ENCODE data around the gene JDP2. TPM values are rescaled to one million over a fixed set of nuclear protein-coding genes. Genes with fewer than 3 reads are reported as not detected.

The JDP2 gene
- polyA plus RNA-seq, 1 of the 3 experiments (the other 2 are of a cell fraction) = 22.3 TPM

DNA sequence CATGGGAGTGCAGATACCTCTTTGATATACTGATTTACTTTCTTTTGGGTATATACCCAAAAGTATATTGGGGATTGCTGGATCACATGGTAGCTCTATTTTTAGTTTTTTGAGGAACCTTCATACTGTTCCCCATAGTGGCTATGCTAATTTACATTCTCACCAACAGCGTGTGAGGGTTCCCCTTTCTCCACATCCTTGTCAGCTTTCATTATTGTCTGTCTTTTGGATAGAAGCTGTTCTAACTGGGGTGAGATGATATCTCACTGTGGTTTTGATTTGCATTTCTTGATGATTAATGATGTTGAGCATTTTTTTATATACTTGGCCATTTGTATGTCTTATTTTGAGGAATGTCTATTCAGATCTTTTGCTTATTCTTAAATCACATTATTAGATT lies 44.1 kb upstream of the JDP2 start:
- H3K27ac ChIP-seq (ENCODE audit: low read depth in 2 of 2, low read length in 1 of 2) = no peak overlapping the region
- H3K36me3 ChIP-seq (replicated peaks in 1 of 2; ENCODE audit: control insufficient read depth in 1 of 2, insufficient read depth in 2 of 2, low read length in 1 of 2) = no peaks in the 10 kb centered on the region
- TF ChIP-seq MEF2A (IDR thresholded peaks at IDR 0.05; ENCODE audit: borderline replicate concordance, low read depth) (no peak), NRF1 (IDR thresholded peaks at IDR 0.05; ENCODE audit: low read depth, low read length) (no peak), TCF12 (IDR thresholded peaks at IDR 0.05) (no peak), GABPA (IDR thresholded peaks at IDR 0.05; ENCODE audit: low read depth) (no peak), POLR2AphosphoS5 (IDR thresholded peaks at IDR 0.05; ENCODE audit: low read depth, low read length) (no peak), SIN3A (IDR thresholded peaks at IDR 0.05; ENCODE audit: borderline replicate concordance, low read depth, low read length) (no peak), REST (IDR thresholded peaks at IDR 0.05; ENCODE audit: low read depth, low read length) (no peak)
- TF ChIP-seq, protein P1, sequence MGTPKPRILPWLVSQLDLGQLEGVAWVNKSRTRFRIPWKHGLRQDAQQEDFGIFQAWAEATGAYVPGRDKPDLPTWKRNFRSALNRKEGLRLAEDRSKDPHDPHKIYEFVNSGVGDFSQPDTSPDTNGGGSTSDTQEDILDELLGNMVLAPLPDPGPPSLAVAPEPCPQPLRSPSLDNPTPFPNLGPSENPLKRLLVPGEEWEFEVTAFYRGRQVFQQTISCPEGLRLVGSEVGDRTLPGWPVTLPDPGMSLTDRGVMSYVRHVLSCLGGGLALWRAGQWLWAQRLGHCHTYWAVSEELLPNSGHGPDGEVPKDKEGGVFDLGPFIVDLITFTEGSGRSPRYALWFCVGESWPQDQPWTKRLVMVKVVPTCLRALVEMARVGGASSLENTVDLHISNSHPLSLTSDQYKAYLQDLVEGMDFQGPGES (IDR thresholded peaks at IDR 0.05; ENCODE audit: low read depth, low read length) = no peak
- TF ChIP-seq, protein P2, sequence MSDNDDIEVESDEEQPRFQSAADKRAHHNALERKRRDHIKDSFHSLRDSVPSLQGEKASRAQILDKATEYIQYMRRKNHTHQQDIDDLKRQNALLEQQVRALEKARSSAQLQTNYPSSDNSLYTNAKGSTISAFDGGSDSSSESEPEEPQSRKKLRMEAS (IDR thresholded peaks at IDR 0.05; ENCODE audit: low read depth) = no peak
- no peak overlapping the region for H3K4me2 ChIP-seq
- no peaks in the 10 kb centered on the region; the same call in 1 of the 2 replicates for H3K27me3 ChIP-seq (ENCODE audit: insufficient read depth)
- no peak overlapping the region for H2AFZ ChIP-seq (ENCODE audit: low read depth)
- POLR2A ChIA-PET = no interaction called here
- CTCF ChIA-PET = interaction anchor here (0.7 to 1.2 kb wide), 3 partner anchors 13 to 295 kb away, joined by 3 read pairs; no protein-coding TSS in a partner anchor
- no peak for DNase-seq
- H3K9ac ChIP-seq = no peak overlapping the region
- H4K20me1 ChIP-seq (ENCODE audit: insufficient read depth) = no peaks in the 10 kb centered on the region
- H3K9me2 ChIP-seq = no peaks in the 10 kb centered on the region
- no peaks in the 10 kb centered on the region for H3K9me3 ChIP-seq
- WGBS (ENCODE audit: low lambda C conversion rate) = 48% methylated on average over 1 of the region's 1 CpG
- no peak overlapping the region for H3K4me3 ChIP-seq (ENCODE audit: low read depth in 2 of 2, low read length in 1 of 2)
- H3K79me2 ChIP-seq (ENCODE audit: insufficient read depth) = no peaks in the 10 kb centered on the region
- no peaks in the 10 kb centered on the region for H3F3A ChIP-seq (replicated peaks; ENCODE audit: insufficient read depth)
- no peaks in the 10 kb centered on the region for H3K4me1 ChIP-seq (ENCODE audit: control insufficient read depth in 1 of 2, insufficient read depth in 2 of 2, low read depth in 1 of 2, low read length in 1 of 2)

DNA sequence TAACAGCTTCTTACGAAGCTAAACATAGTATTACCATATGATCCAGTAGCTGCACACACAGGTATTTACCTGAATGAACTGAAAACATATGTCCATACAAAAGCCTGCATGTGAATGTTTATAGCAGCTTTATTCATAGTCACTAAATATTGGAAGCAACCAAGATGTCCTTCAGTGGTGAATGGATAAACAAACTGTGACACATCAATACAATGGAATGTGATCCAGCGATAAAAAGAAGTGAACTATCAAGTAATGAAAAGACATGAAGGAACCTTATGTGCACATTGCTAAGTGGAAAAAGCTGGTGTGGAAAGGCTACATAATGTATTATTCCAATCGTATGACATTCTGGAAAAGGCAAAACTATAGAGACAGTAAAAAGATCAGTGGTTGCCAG lies 38.1 kb upstream of the JDP2 start:
- no peaks in the 10 kb centered on the region for H3K9me2 ChIP-seq
- WGBS (ENCODE audit: low lambda C conversion rate) = 51% methylated on average over 3 of the region's 3 CpGs
- POLR2A ChIA-PET = no interaction called here
- TF ChIP-seq, protein P2 (IDR thresholded peaks at IDR 0.05; ENCODE audit: low read depth) = no peak
- TF ChIP-seq, protein P3, sequence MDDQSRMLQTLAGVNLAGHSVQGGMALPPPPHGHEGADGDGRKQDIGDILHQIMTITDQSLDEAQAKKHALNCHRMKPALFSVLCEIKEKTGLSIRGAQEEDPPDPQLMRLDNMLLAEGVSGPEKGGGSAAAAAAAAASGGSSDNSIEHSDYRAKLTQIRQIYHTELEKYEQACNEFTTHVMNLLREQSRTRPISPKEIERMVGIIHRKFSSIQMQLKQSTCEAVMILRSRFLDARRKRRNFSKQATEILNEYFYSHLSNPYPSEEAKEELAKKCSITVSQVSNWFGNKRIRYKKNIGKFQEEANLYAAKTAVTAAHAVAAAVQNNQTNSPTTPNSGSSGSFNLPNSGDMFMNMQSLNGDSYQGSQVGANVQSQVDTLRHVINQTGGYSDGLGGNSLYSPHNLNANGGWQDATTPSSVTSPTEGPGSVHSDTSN (IDR thresholded peaks at IDR 0.05) = no peak
- TF ChIP-seq ELF1 (IDR thresholded peaks at IDR 0.05) (no peak), FOXM1 (IDR thresholded peaks at IDR 0.05; ENCODE audit: low read depth) (no peak), SIN3A (IDR thresholded peaks at IDR 0.05; ENCODE audit: borderline replicate concordance, low read depth, low read length) (no peak), RFX5 (IDR thresholded peaks at IDR 0.05; ENCODE audit: low read length) (no peak), TEAD4 (IDR thresholded peaks at IDR 0.05; ENCODE audit: borderline replicate concordance, insufficient read depth) (no peak), TCF12 (IDR thresholded peaks at IDR 0.05) (no peak), EZH2phosphoT487 (IDR thresholded peaks at IDR 0.05; ENCODE audit: borderline replicate concordance, low read depth) (no peak), POLR2AphosphoS5 (IDR thresholded peaks at IDR 0.05; ENCODE audit: low read depth, low read length) (no peak)
- TF ChIP-seq, protein P4, sequence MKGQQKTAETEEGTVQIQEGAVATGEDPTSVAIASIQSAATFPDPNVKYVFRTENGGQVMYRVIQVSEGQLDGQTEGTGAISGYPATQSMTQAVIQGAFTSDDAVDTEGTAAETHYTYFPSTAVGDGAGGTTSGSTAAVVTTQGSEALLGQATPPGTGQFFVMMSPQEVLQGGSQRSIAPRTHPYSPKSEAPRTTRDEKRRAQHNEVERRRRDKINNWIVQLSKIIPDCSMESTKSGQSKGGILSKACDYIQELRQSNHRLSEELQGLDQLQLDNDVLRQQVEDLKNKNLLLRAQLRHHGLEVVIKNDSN (IDR thresholded peaks at IDR 0.05; ENCODE audit: borderline replicate concordance, low read depth) = no peak
- TF ChIP-seq, protein P1 (IDR thresholded peaks at IDR 0.05; ENCODE audit: low read depth, low read length) = no peak

More for the DNA sequence above, 38.1 kb upstream of the JDP2 start:
- Histone ChIP-seq H3K4me3 (ENCODE audit: low read depth in 2 of 2, low read length in 1 of 2) (no peak overlapping the region), H3K9me3 (no peaks in the 10 kb centered on the region), H3K4me1 (ENCODE audit: control insufficient read depth in 1 of 2, insufficient read depth in 2 of 2, low read depth in 1 of 2, low read length in 1 of 2) (peaks cover 0 to 5% of the 10 kb centered on the region in 2 experiments; a peak in 1 of 4 replicates), H4K20me1 (ENCODE audit: insufficient read depth) (no peaks in the 10 kb centered on the region), H3K27ac (ENCODE audit: low read depth in 2 of 2, low read length in 1 of 2) (no peak overlapping the region), H3K27me3 (ENCODE audit: insufficient read depth) (no peaks in the 10 kb centered on the region; the same call in 1 of the 2 replicates), H3F3A (replicated peaks; ENCODE audit: insufficient read depth) (no peaks in the 10 kb centered on the region), H3K4me2 (no peak overlapping the region), H3K36me3 (replicated peaks in 1 of 2; ENCODE audit: control insufficient read depth in 1 of 2, insufficient read depth in 2 of 2, low read length in 1 of 2) (no peaks in the 10 kb centered on the region), H3K79me2 (ENCODE audit: insufficient read depth) (no peaks in the 10 kb centered on the region), H3K9ac (no peak overlapping the region), H2AFZ (ENCODE audit: low read depth) (no peak overlapping the region)
- DNase-seq = no peak
- CTCF ChIA-PET = interaction anchor here (0.9 kb wide), 1 partner anchor 10 kb away, joined by 3 read pairs; no protein-coding TSS in a partner anchor

Measured in SK-N-SH (cell line).